NCI-H526 (cell line): ENCODE measurements around the gene BSG.
A peak's percentile ranks its signal among the peaks of the same experiment; 100 is the strongest.
"Not testable (repeated sequence)": the region's sequence is repeated elsewhere in the genome, so short reads cannot be mapped to it uniquely, and the experiment has no call there.

Experiments used
- DNase-seq, 2 experiments: peaks; one replicate each; lab custom pipeline; 2025; lab: John Stamatoyannopoulos, UW

BSG gene

GRCh38 chr19:572743-573518 is 535 bp downstream of the BSG start:
- DNase-seq, result no peak

- DNase-seq, result no peak
Observed at GRCh38 chr19:573519-573825, 1.1 kb downstream of the BSG start.

GRCh38 chr19:574658-575526 is 2.5 kb downstream of the BSG start:
- DNase-seq, result peak in 1 of 2 experiments; percentile 56

- DNase-seq, result no peak
Observed at GRCh38 chr19:575527-576506, 3.4 kb downstream of the BSG start.

GRCh38 chr19:576768-577438 is 4.5 kb downstream of the BSG start:
- DNase-seq, result no peak

- no peak for DNase-seq
Observed at GRCh38 chr19:577439-578392, 5.3 kb downstream of the BSG start.

GRCh38 chr19:579111-579841 is 6.9 kb downstream of the BSG start:
- DNase-seq, result no peak

- DNase-seq, result no peak
Observed at GRCh38 chr19:579842-580155, 7.4 kb downstream of the BSG start.

- DNase-seq, result no peak
Observed at GRCh38 chr19:580274-580835, 8.0 kb downstream of the BSG start.

- no peak for DNase-seq
Observed at GRCh38 chr19:581399-582111, 9.2 kb downstream of the BSG start.

GRCh38 chr19:582497-583197 is 10.3 kb downstream of the BSG start:
- no peak for DNase-seq

- DNase-seq, result no peak
Observed at GRCh38 chr19:583198-583967, 11.0 kb downstream of the BSG start.

GRCh38 chr19:583968-584239 is 11.5 kb downstream of the BSG start:
- no peak for DNase-seq

GRCh38 chr19:584240-585001 is 12.0 kb downstream of the BSG start:
- peak in 1 of 2 experiments; percentile 67 for DNase-seq

- DNase-seq, result not testable (repeated sequence)
Observed at GRCh38 chr19:585146-585545, 12.8 kb downstream of the BSG start.

GRCh38 chr19:585551-586110 is 13.2 kb downstream of the BSG start:
- no peak for DNase-seq
